Prostate gland (tissue), 2 donors: Measurements from ENCODE around the gene FBH1.

ENCODE experiments used
- POLR2A ChIP-seq: fragments of 450-650 bp; IDR thresholded peaks from one replicate; pipeline ENCODE4 v1.6.1; 2016; ENCODE audit warnings: antibody characterized with exemption, mild to moderate bottlenecking
- POLR2AphosphoS5 ChIP-seq: sonication (generic); formaldehyde crosslinking; IDR thresholded peaks from one replicate; pipeline ENCODE4 v1.6.1; 2017; ENCODE audit warnings: antibody characterized with exemption
- TF ChIP-seq, protein P1 (sequence below), 4 experiments: fragments of 200-600 bp in 2 of 4; fragments of 450-650 bp in 2 of 4; sonication (generic) in 2 of 4; IDR thresholded peaks; 1 replicate in 3 of 4; 2 replicates in 1 of 4; pipeline ENCODE4 v1.5.1; 2016 to 2019; ENCODE audit warnings: antibody characterized with exemption in 4 of 4, mild to moderate bottlenecking in 2 of 4, moderate library complexity in 2 of 4

DNA sequence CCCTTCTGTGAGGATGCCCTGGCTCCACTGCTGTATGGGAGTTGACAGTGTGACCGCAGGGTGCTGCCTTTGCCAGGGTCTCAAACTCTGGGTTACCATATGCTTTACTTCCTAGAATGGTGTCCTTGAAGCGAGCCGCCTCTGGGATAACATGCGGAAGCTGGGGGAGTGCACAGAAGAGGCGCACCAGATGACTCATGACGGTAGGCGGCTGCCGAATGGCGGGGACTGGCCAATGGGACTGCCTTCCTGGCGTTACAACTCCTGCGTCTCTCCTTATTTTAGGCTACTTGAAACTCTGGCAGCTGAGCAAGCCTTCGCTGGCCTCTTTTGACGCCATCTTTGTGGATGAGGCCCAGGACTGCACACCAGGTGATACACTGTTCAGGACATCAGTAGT is 27.3 kb downstream of the FBH1 start:
- TF ChIP-seq, protein P1, sequence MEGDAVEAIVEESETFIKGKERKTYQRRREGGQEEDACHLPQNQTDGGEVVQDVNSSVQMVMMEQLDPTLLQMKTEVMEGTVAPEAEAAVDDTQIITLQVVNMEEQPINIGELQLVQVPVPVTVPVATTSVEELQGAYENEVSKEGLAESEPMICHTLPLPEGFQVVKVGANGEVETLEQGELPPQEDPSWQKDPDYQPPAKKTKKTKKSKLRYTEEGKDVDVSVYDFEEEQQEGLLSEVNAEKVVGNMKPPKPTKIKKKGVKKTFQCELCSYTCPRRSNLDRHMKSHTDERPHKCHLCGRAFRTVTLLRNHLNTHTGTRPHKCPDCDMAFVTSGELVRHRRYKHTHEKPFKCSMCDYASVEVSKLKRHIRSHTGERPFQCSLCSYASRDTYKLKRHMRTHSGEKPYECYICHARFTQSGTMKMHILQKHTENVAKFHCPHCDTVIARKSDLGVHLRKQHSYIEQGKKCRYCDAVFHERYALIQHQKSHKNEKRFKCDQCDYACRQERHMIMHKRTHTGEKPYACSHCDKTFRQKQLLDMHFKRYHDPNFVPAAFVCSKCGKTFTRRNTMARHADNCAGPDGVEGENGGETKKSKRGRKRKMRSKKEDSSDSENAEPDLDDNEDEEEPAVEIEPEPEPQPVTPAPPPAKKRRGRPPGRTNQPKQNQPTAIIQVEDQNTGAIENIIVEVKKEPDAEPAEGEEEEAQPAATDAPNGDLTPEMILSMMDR (IDR thresholded peaks at IDR 0.05), result no peak
- no peak for TF ChIP-seq POLR2A
- TF ChIP-seq POLR2AphosphoS5, result no peak
